ENCODE data around the gene ITGA6.
A peak's percentile ranks its signal among the peaks of the same experiment; 100 is the strongest.
"Not testable (repeated sequence)": the region's sequence is repeated elsewhere in the genome, so short reads cannot be mapped to it uniquely, and the experiment has no call there.

Gene ITGA6

GRCh38 chr2:172531309-172531708 lies 103.9 kb downstream of the ITGA6 start:
- no peak for DNase-seq

GRCh38 chr2:172532461-172532860 lies 105.1 kb downstream of the ITGA6 start:
- not testable (repeated sequence) for DNase-seq

GRCh38 chr2:172533687-172534086 lies 106.3 kb downstream of the ITGA6 start:
- no peak for DNase-seq

GRCh38 chr2:172535119-172535518 lies 107.7 kb downstream of the ITGA6 start:
- no peak for DNase-seq

GRCh38 chr2:172537851-172538250 lies 110.5 kb downstream of the ITGA6 start:
- not testable (repeated sequence) for DNase-seq

GRCh38 chr2:172539767-172540166 lies 112.4 kb downstream of the ITGA6 start:
- DNase-seq, result no peak

GRCh38 chr2:172540421-172540820 lies 113.0 kb downstream of the ITGA6 start:
- no peak for DNase-seq

- no peak for DNase-seq
Observed at GRCh38 chr2:172545408-172546075, 118.2 kb downstream of the ITGA6 start.

- DNase-seq, result no peak
Observed at GRCh38 chr2:172549131-172549530, 121.7 kb downstream of the ITGA6 start.

GRCh38 chr2:172549802-172550201 lies 122.4 kb downstream of the ITGA6 start:
- not testable (repeated sequence) for DNase-seq

GRCh38 chr2:172550419-172550818 lies 123.0 kb downstream of the ITGA6 start:
- DNase-seq, result no peak

- DNase-seq, result no peak
Observed at GRCh38 chr2:172551271-172551670, 123.9 kb downstream of the ITGA6 start.

GRCh38 chr2:172552547-172553291 lies 125.3 kb downstream of the ITGA6 start:
- DNase-seq, result peak; percentile 95

GRCh38 chr2:172554352-172555271 lies 127.2 kb downstream of the ITGA6 start:
- peak; percentile 44 for DNase-seq

GRCh38 chr2:172555272-172555521 lies 127.8 kb downstream of the ITGA6 start:
- DNase-seq, result no peak
